ENCODE measurements around the gene NRP2. TPM values are rescaled to one million over a fixed set of nuclear protein-coding genes. Genes with fewer than 3 reads are reported as not detected.

Gene NRP2
- total RNA-seq, 2 donors from 2014 or later, result 69.7 to 92.4 TPM

DNA sequence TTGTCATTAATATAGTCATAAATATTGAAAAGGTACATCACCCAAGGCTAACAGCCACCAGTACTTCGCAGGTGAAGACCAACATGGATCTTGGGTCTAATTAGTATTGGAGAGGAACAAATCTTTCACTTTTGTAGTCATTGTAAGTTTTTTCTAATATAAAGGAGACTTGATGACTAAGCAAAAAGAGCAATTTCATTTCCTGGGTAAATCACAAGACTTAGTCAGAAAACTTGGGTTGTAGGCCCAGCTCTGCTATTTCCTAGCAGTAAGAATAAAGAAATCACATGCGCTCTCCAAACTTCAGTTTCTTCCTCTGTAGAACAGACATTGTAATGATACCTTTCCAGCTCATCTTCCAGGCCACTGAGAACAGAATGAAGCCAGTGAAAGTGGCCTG is 40.9 kb downstream of the NRP2 start:
- WGBS, 2 experiments (ENCODE audit: insufficient coverage in 1 of 2, insufficient read length in 1 of 2), result 89 to 98% methylated on average over 1 to 2 of the region's 2 CpGs
- no peak for DNase-seq
- TF ChIP-seq, protein P1, sequence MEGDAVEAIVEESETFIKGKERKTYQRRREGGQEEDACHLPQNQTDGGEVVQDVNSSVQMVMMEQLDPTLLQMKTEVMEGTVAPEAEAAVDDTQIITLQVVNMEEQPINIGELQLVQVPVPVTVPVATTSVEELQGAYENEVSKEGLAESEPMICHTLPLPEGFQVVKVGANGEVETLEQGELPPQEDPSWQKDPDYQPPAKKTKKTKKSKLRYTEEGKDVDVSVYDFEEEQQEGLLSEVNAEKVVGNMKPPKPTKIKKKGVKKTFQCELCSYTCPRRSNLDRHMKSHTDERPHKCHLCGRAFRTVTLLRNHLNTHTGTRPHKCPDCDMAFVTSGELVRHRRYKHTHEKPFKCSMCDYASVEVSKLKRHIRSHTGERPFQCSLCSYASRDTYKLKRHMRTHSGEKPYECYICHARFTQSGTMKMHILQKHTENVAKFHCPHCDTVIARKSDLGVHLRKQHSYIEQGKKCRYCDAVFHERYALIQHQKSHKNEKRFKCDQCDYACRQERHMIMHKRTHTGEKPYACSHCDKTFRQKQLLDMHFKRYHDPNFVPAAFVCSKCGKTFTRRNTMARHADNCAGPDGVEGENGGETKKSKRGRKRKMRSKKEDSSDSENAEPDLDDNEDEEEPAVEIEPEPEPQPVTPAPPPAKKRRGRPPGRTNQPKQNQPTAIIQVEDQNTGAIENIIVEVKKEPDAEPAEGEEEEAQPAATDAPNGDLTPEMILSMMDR (conservative IDR thresholded peaks at IDR 0.05), result no peak
- no peak overlapping the region for H3K4me3 ChIP-seq (ENCODE audit: low read length)
- Mint-ChIP-seq H3K27ac (no peak overlapping the region), H3K4me3 (no peak overlapping the region), H3K27me3 (ENCODE audit: insufficient read depth) (no peaks in the 10 kb centered on the region), H3K4me1 (peaks cover 27% of the 10 kb centered on the region), H3K36me3 (ENCODE audit: low read depth) (peaks cover 58% of the 10 kb centered on the region), H3K9me3 (no peaks in the 10 kb centered on the region)
- H3K4me1 ChIP-seq (ENCODE audit: control insufficient read depth, insufficient read depth, low read length), result no peaks in the 10 kb centered on the region
- H3K9ac ChIP-seq (ENCODE audit: extremely low read depth, low read length, poor library complexity, severe bottlenecking), result no peak overlapping the region
- peaks cover 75% of the 10 kb centered on the region for H3K36me3 ChIP-seq (ENCODE audit: control insufficient read depth, insufficient read depth, low read length)
- H3K27ac ChIP-seq (ENCODE audit: low read depth, low read length), result no peak overlapping the region
- H3K9me3 ChIP-seq (ENCODE audit: control insufficient read depth, low read length), result no peaks in the 10 kb centered on the region
- no peaks in the 10 kb centered on the region for H3K27me3 ChIP-seq (ENCODE audit: control insufficient read depth, insufficient read depth, low read length, poor library complexity, severe bottlenecking)

DNA sequence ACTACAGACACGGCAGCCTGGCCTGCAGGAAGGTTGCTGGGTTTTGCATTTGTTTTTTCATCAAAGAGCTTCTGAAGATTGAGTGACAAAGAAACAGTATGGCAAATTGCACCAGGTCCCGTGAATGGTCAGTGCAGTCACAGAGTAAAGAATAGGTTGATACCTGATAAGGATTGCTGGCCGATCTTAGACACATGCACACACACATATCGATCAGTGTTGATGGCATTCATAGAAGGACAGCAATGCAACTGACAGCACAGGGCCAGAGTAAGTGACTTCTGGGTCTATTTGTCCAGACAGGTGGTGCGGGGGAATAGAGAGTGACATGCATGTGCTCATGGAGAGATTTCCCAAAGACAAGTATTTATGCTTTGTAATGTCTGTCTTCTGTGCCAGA is 42.8 kb downstream of the NRP2 start:
- no peak overlapping the region for H3K9ac ChIP-seq (ENCODE audit: extremely low read depth, low read length, poor library complexity, severe bottlenecking)
- H3K4me3 ChIP-seq (ENCODE audit: low read length), result no peak overlapping the region
- H3K27ac ChIP-seq (ENCODE audit: low read depth, low read length), result no peak overlapping the region
- DNase-seq, result no peak
- TF ChIP-seq, protein P1 (conservative IDR thresholded peaks at IDR 0.05), result no peak
- Mint-ChIP-seq H3K27me3 (ENCODE audit: insufficient read depth) (no peaks in the 10 kb centered on the region), H3K4me1 (peaks cover 17% of the 10 kb centered on the region), H3K36me3 (ENCODE audit: low read depth) (peaks cover 64% of the 10 kb centered on the region), H3K9me3 (no peaks in the 10 kb centered on the region), H3K27ac (no peak overlapping the region), H3K4me3 (no peak overlapping the region)
- H3K36me3 ChIP-seq (ENCODE audit: control insufficient read depth, insufficient read depth, low read length), result peaks cover 89% of the 10 kb centered on the region
- no peaks in the 10 kb centered on the region for H3K27me3 ChIP-seq (ENCODE audit: control insufficient read depth, insufficient read depth, low read length, poor library complexity, severe bottlenecking)
- no peaks in the 10 kb centered on the region for H3K4me1 ChIP-seq (ENCODE audit: control insufficient read depth, insufficient read depth, low read length)
- 94 to 96% methylated on average over 3 to 5 of the region's 5 CpGs for WGBS, 2 experiments (ENCODE audit: insufficient coverage in 1 of 2, insufficient read length in 1 of 2)
- H3K9me3 ChIP-seq (ENCODE audit: control insufficient read depth, low read length), result no peaks in the 10 kb centered on the region

DNA sequence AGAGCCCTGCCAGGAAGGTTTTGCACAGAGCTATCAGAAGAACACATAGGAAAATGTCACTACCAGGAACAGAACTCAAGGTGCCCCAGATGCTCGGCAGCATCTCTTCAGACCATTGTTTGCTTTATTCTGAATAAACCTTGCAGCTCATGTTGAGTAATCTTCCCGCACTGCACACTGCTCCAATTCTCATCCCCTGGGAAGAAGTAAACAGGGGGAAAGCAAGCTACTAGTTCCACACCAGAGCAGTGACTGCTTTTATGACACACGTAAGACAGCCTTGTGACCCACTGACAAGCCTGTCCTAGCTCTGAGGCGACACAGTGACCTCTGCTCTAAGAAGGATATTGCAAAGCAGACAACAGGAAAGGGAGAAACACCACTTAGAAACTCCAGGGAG is 44.2 kb downstream of the NRP2 start:
- TF ChIP-seq, protein P1 (conservative IDR thresholded peaks at IDR 0.05), result no peak
- Mint-ChIP-seq H3K36me3 (ENCODE audit: low read depth) (peaks cover 63% of the 10 kb centered on the region), H3K4me3 (no peak overlapping the region), H3K27ac (no peak overlapping the region), H3K27me3 (ENCODE audit: insufficient read depth) (no peaks in the 10 kb centered on the region), H3K9me3 (no peaks in the 10 kb centered on the region), H3K4me1 (peaks cover 17% of the 10 kb centered on the region)
- Histone ChIP-seq H3K36me3 (ENCODE audit: control insufficient read depth, insufficient read depth, low read length) (peaks cover 95% of the 10 kb centered on the region), H3K9ac (ENCODE audit: extremely low read depth, low read length, poor library complexity, severe bottlenecking) (no peak overlapping the region), H3K27me3 (ENCODE audit: control insufficient read depth, insufficient read depth, low read length, poor library complexity, severe bottlenecking) (no peaks in the 10 kb centered on the region), H3K27ac (ENCODE audit: low read depth, low read length) (no peak overlapping the region), H3K4me3 (ENCODE audit: low read length) (no peak overlapping the region), H3K9me3 (ENCODE audit: control insufficient read depth, low read length) (no peaks in the 10 kb centered on the region), H3K4me1 (ENCODE audit: control insufficient read depth, insufficient read depth, low read length) (peaks cover 10% of the 10 kb centered on the region)
- 93 to 100% methylated on average over 1 to 4 of the region's 4 CpGs for WGBS, 2 experiments (ENCODE audit: insufficient coverage in 1 of 2, insufficient read length in 1 of 2)
- DNase-seq, result no peak

Data from endodermal cell (in vitro differentiated cells).